A549 (cell line): Measurements from ENCODE around the gene KCNQ1.

ENCODE experiments used
- ATOH8 ChIP-seq: fragments of 250-450 bp; sonication (Bioruptor Pico); IDR thresholded peaks from 2 replicates; pipeline ENCODE4 v1.5.0; 2020; ENCODE audit warnings: low read depth, mild to moderate bottlenecking, moderate library complexity
- CHD2 ChIP-seq: fragments of 150-350 bp; IDR thresholded peaks from 2 replicates; pipeline ENCODE4 v1.6.1; 2014; ENCODE audit warnings: low read length; ENCODE audit not compliant: partially characterized antibody
- CHD4 ChIP-seq: fragments of 200-600 bp; sonication (generic); IDR thresholded peaks from 2 replicates; pipeline ENCODE4 v1.6.1; 2016; ENCODE audit warnings: antibody characterized with exemption, mild to moderate bottlenecking, borderline replicate concordance
- EP300 ChIP-seq, 2 experiments: fragments of >200 bp; sonication (Bioruptor Twin); formaldehyde crosslinking; IDR thresholded peaks; 2 replicates in 1 of 2; 3 replicates in 1 of 2; pipeline ENCODE4 v1.6.1; 2016 to 2017
- MAFK ChIP-seq: fragments of 450-650 bp; IDR thresholded peaks from 2 replicates; pipeline ENCODE4 v1.6.1; 2014; ENCODE audit not compliant: partially characterized antibody
- MYC ChIP-seq: IDR thresholded peaks from 2 replicates; pipeline ENCODE4 v1.6.1; 2012; ENCODE audit warnings: mild to moderate bottlenecking, inconsistent platforms, low read length, improper control_type of control experiment, borderline replicate concordance
- NR3C1 ChIP-seq: fragments of >200 bp; sonication (Bioruptor Twin); formaldehyde crosslinking; IDR thresholded peaks from 3 replicates; pipeline ENCODE4 v1.6.1; 2017
- POLR2A ChIP-seq: IDR thresholded peaks from 2 replicates; pipeline ENCODE4 v1.6.1; 2012; ENCODE audit warnings: mild to moderate bottlenecking, low read length
- POLR2AphosphoS2 ChIP-seq: conservative IDR thresholded peaks from 2 replicates; pipeline ENCODE4 v1.6.1; 2012; ENCODE audit warnings: low read length, improper control_type of control experiment, inconsistent platforms
- RAD21 ChIP-seq, 2 experiments: fragments of >200 bp in 1 of 2; sonication (Bioruptor Twin) in 1 of 2; formaldehyde crosslinking in 1 of 2; IDR thresholded peaks in 1 of 2; conservative IDR thresholded peaks in 1 of 2; 2 replicates in 1 of 2; 3 replicates in 1 of 2; pipeline ENCODE4 v1.6.1; 2012 to 2018; ENCODE audit warnings: inconsistent platforms in 1 of 2
- TF ChIP-seq, protein P1 (sequence below): fragments of >200 bp; sonication (Bioruptor Twin); formaldehyde crosslinking; IDR thresholded peaks from 3 replicates; pipeline ENCODE4 v1.5.1; 2016

GRCh38 chr11:2589538-2589934, 144.7 kb downstream of the KCNQ1 start:
- TF ChIP-seq NR3C1 (no peak), EP300 (IDR thresholded peaks at IDR 0.05) (no peak), POLR2AphosphoS2 (no peak), POLR2A (no peak), CHD4 (no peak), RAD21 (conservative IDR thresholded peaks at IDR 0.05 in 1 of 2, IDR thresholded peaks at IDR 0.05 in 1 of 2) (no peak), CHD2 (no peak), ATOH8 (no peak), MAFK (no peak), MYC (no peak)
- TF ChIP-seq, protein P1, sequence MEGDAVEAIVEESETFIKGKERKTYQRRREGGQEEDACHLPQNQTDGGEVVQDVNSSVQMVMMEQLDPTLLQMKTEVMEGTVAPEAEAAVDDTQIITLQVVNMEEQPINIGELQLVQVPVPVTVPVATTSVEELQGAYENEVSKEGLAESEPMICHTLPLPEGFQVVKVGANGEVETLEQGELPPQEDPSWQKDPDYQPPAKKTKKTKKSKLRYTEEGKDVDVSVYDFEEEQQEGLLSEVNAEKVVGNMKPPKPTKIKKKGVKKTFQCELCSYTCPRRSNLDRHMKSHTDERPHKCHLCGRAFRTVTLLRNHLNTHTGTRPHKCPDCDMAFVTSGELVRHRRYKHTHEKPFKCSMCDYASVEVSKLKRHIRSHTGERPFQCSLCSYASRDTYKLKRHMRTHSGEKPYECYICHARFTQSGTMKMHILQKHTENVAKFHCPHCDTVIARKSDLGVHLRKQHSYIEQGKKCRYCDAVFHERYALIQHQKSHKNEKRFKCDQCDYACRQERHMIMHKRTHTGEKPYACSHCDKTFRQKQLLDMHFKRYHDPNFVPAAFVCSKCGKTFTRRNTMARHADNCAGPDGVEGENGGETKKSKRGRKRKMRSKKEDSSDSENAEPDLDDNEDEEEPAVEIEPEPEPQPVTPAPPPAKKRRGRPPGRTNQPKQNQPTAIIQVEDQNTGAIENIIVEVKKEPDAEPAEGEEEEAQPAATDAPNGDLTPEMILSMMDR, result no peak
